ENCODE data around the gene PRPF40A. TPM values are rescaled to one million over a fixed set of nuclear protein-coding genes. Genes with fewer than 3 reads are reported as not detected.

Gene PRPF40A
- polyA plus RNA-seq, 3 donors = 56.0 to 95.4 (median 66.6) TPM

GRCh38 chr2:152630466-152630865, 86.8 kb downstream of the PRPF40A start:
- peaks cover 0 to 2% (median 0%) of the 10 kb centered on the region in 3 donors for H3K27me3 Mint-ChIP-seq (ENCODE audit: low read depth in 3 of 3)
- no peak overlapping the region for H3K4me3 Mint-ChIP-seq
- H3K9ac ChIP-seq (ENCODE audit: insufficient read depth, low read length, poor library complexity, severe bottlenecking) = no peak overlapping the region
- no peak overlapping the region for H2AFZ ChIP-seq (ENCODE audit: insufficient read depth, low read depth, low read length, poor library complexity, severe bottlenecking)
- no peaks in the 10 kb centered on the region for H3K27me3 ChIP-seq (ENCODE audit: control insufficient read depth in 2 of 2, insufficient read depth in 2 of 2, low read length in 2 of 2)
- H3K4me2 ChIP-seq (replicated peaks; ENCODE audit: extremely low read depth, low read length, poor library complexity, severe bottlenecking) = no peak overlapping the region
- no peaks in the 10 kb centered on the region for H3K79me2 ChIP-seq (ENCODE audit: insufficient read depth, low read length)
- DNase-seq = no peak
- peaks cover 8 to 16% of the 10 kb centered on the region in 2 donors for H3K4me1 ChIP-seq (ENCODE audit: control insufficient read depth in 1 of 2, insufficient read depth in 2 of 2, low read length in 2 of 2)
- H3K36me3 ChIP-seq (replicated peaks in 1 of 2; ENCODE audit: control insufficient read depth in 1 of 2, insufficient read depth in 2 of 2, low read length in 2 of 2) = no peaks in the 10 kb centered on the region
- no peaks in the 10 kb centered on the region for H4K20me1 ChIP-seq (ENCODE audit: insufficient read depth, low read length)
- no peaks in the 10 kb centered on the region for H3K9me3 ChIP-seq (replicated peaks in 1 of 2; ENCODE audit: control insufficient read depth in 1 of 2, insufficient read depth in 1 of 2, low read length in 2 of 2)
- WGBS (ENCODE audit: insufficient coverage) = 97% methylated on average over 3 of the region's 4 CpGs
- intact Hi-C loops (cut with micrococcal nuclease) = loop anchor here in 1 of 2 donors (10.0 kb wide), 2 partner anchors 296 to 596 kb away; partner anchors contain the start of gene FMNL2
- H3K36me3 Mint-ChIP-seq = peaks cover 0 to 3% of the 10 kb centered on the region in 2 donors
- peaks cover 13% of the 10 kb centered on the region for H3K4me1 Mint-ChIP-seq
- TF ChIP-seq CTCF (IDR thresholded peaks at IDR 0.05) = no peak
- no peak overlapping the region for H3K27ac Mint-ChIP-seq
- H3K4me3 ChIP-seq (replicated peaks in 1 of 3; ENCODE audit: low read depth in 2 of 3, low read length in 3 of 3) = no peak overlapping the region
- no peaks in the 10 kb centered on the region for H3K9me3 Mint-ChIP-seq
- H3K27ac ChIP-seq (ENCODE audit: low read depth in 1 of 2, low read length in 2 of 2) = no peak overlapping the region

- no peaks in the 10 kb centered on the region for H3K9me3 ChIP-seq (replicated peaks in 1 of 2; ENCODE audit: control insufficient read depth in 1 of 2, insufficient read depth in 1 of 2, low read length in 2 of 2)
- no peak overlapping the region for H2AFZ ChIP-seq (ENCODE audit: insufficient read depth, low read depth, low read length, poor library complexity, severe bottlenecking)
- no peaks in the 10 kb centered on the region for H3K27me3 ChIP-seq (ENCODE audit: control insufficient read depth in 2 of 2, insufficient read depth in 2 of 2, low read length in 2 of 2)
- H3K9me3 Mint-ChIP-seq = peaks cover 0 to 3% (median 0%) of the 10 kb centered on the region in 7 donors
- no peaks in the 10 kb centered on the region for H4K20me1 ChIP-seq (ENCODE audit: insufficient read depth, low read length)
- no peak overlapping the region for H3K27ac Mint-ChIP-seq
- H3K4me3 Mint-ChIP-seq = no peak overlapping the region
- H3K36me3 Mint-ChIP-seq = peaks cover 0 to 3% of the 10 kb centered on the region in 2 donors
- WGBS (ENCODE audit: insufficient coverage) = no CpG with 5 or more reads among the region's 1 CpG
- DNase-seq = no peak
- no peak overlapping the region for H3K9ac ChIP-seq (ENCODE audit: insufficient read depth, low read length, poor library complexity, severe bottlenecking)
- H3K4me3 ChIP-seq (replicated peaks in 1 of 3; ENCODE audit: low read depth in 2 of 3, low read length in 3 of 3) = no peak overlapping the region
- no peak for TF ChIP-seq CTCF (IDR thresholded peaks at IDR 0.05)
- H3K4me2 ChIP-seq (replicated peaks; ENCODE audit: extremely low read depth, low read length, poor library complexity, severe bottlenecking) = no peak overlapping the region
- no peaks in the 10 kb centered on the region for H3K36me3 ChIP-seq (replicated peaks in 1 of 2; ENCODE audit: control insufficient read depth in 1 of 2, insufficient read depth in 2 of 2, low read length in 2 of 2)
- no peaks in the 10 kb centered on the region for H3K79me2 ChIP-seq (ENCODE audit: insufficient read depth, low read length)
- intact Hi-C loops (cut with micrococcal nuclease) = no loop called here
- H3K27me3 Mint-ChIP-seq (ENCODE audit: low read depth in 3 of 3) = peaks cover 0 to 2% (median 0%) of the 10 kb centered on the region in 3 donors
- peaks cover 12 to 23% of the 10 kb centered on the region in 2 donors for H3K4me1 ChIP-seq (ENCODE audit: control insufficient read depth in 1 of 2, insufficient read depth in 2 of 2, low read length in 2 of 2)
- no peak overlapping the region for H3K27ac ChIP-seq (ENCODE audit: low read depth in 1 of 2, low read length in 2 of 2)
- H3K4me1 Mint-ChIP-seq = peaks cover 19% of the 10 kb centered on the region
These were observed 88.1 kb downstream of the PRPF40A start for GRCh38 chr2:152629202-152629601.
